ENCODE results near the gene CSK. TPM values are rescaled to one million over a fixed set of nuclear protein-coding genes. Genes with fewer than 3 reads are reported as not detected.
"Not testable (repeated sequence)": the region's sequence is repeated elsewhere in the genome, so short reads cannot be mapped to it uniquely, and the experiment has no call there.

Gene CSK
- total RNA-seq, result 10 to 100 TPM; 84.8 to 96.9 TPM
- long read RNA-seq, transcript CSK-201 (13 exons, 2,767 nt), result major isoform, 27 of 82 reads
- long read RNA-seq, partial matches to known transcripts, result 46 of 82 reads
- long read RNA-seq, other reads (novel, unspliced or antisense), result 5 of 82 reads

- intact Hi-C loops (cut with DNase I, micrococcal nuclease), result no loop called here
- peak; percentile 55 for ATAC-seq
- DNase-seq, result peak in 1 of 2 donors; percentile 80
These were observed at the start of gene CSK for GRCh38 chr15:74781431-74782258. Gene CSK, plus strand, starts transcription at chr15:74782080. Its CDS starts 16,218 bp downstream, at chr15:74798298.

- intact Hi-C loops (cut with DNase I, micrococcal nuclease), result no loop called here
- DNase-seq, result no peak
- no peak for ATAC-seq
These were observed 49.0 kb upstream of the CSK start for GRCh38 chr15:74732846-74733245.

- DNase-seq, result no peak
- intact Hi-C loops (cut with DNase I, micrococcal nuclease), result no loop called here
- ATAC-seq, result no peak
These were observed 48.6 kb upstream of the CSK start for GRCh38 chr15:74733269-74733668.

- DNase-seq (no peak), ATAC-seq (no peak)
- intact Hi-C loops (cut with DNase I, micrococcal nuclease), result no loop called here
These were observed 46.6 kb upstream of the CSK start for GRCh38 chr15:74735305-74735704.

GRCh38 chr15:74738239-74738638 is 43.6 kb upstream of the CSK start:
- intact Hi-C loops (cut with DNase I, micrococcal nuclease); DNase-seq; ATAC-seq: not testable (repeated sequence)

- no peak for DNase-seq
- no peak for ATAC-seq
- intact Hi-C loops (cut with DNase I, micrococcal nuclease), result no loop called here
These were observed 39.5 kb upstream of the CSK start for GRCh38 chr15:74742422-74742821.

- intact Hi-C loops (cut with DNase I, micrococcal nuclease), result no loop called here
- DNase-seq (no peak), ATAC-seq (no peak)
These were observed 35.5 kb upstream of the CSK start for GRCh38 chr15:74746389-74746788.

GRCh38 chr15:74748322-74748946 is 33.4 kb upstream of the CSK start, which contains the start of gene CYP1A2:
Gene CYP1A2, plus strand, starts transcription at chr15:74748845. Its CDS starts 894 bp downstream, at chr15:74749739.
- ATAC-seq, result no peak
- DNase-seq, result no peak
- intact Hi-C loops (cut with DNase I, micrococcal nuclease), result no loop called here

GRCh38 chr15:74749832-74750231 is 32.0 kb upstream of the CSK start:
- DNase-seq (no peak), ATAC-seq (no peak)
- intact Hi-C loops (cut with DNase I, micrococcal nuclease), result no loop called here

- ATAC-seq, result no peak
- intact Hi-C loops (cut with DNase I, micrococcal nuclease), result no loop called here
- no peak for DNase-seq
These were observed 31.1 kb upstream of the CSK start for GRCh38 chr15:74750751-74751150.

GRCh38 chr15:74752011-74752410 is 29.9 kb upstream of the CSK start:
- DNase-seq, result no peak
- no peak for ATAC-seq
- intact Hi-C loops (cut with DNase I, micrococcal nuclease), result no loop called here

- no peak for ATAC-seq
These were observed 29.3 kb upstream of the CSK start for GRCh38 chr15:74752531-74752930.

GRCh38 chr15:74754593-74755215 is 27.2 kb upstream of the CSK start:
- DNase-seq (no peak), ATAC-seq (no peak)
- intact Hi-C loops (cut with DNase I, micrococcal nuclease), result no loop called here

More at GRCh38 chr15:74752531-74752930, 29.3 kb upstream of the CSK start:
- intact Hi-C loops (cut with DNase I, micrococcal nuclease), result no loop called here
- DNase-seq, result no peak

- intact Hi-C loops (cut with DNase I, micrococcal nuclease), result no loop called here
- ATAC-seq (no peak), DNase-seq (no peak)
These were observed 23.1 kb upstream of the CSK start for GRCh38 chr15:74758736-74759135.

- intact Hi-C loops (cut with DNase I, micrococcal nuclease), result loop anchor here in 1 of 2 donors (10.0 kb wide), 1 partner anchor 192 kb away; the partner anchor contains the start of gene RPP25
- DNase-seq (no peak), ATAC-seq (no peak)
These were observed 19.1 kb upstream of the CSK start for GRCh38 chr15:74762791-74763150.

- intact Hi-C loops (cut with DNase I, micrococcal nuclease), result loop anchor here in 1 of 2 donors (10.0 kb wide), 1 partner anchor 191 kb away; the partner anchor contains the start of gene RPP25
- ATAC-seq, result peak; percentile 58
- DNase-seq, result no peak
These were observed 18.5 kb upstream of the CSK start for GRCh38 chr15:74763416-74763815.

- DNase-seq, result no peak
- ATAC-seq, result no peak
These were observed 14.4 kb upstream of the CSK start for GRCh38 chr15:74767167-74768098.

GRCh38 chr15:74768099-74768770 is 13.6 kb upstream of the CSK start:
- intact Hi-C loops (cut with DNase I, micrococcal nuclease), result loop anchor here (2.0 to 10.0 kb wide), 3 partner anchors 131 to 187 kb away; partner anchors contain the start of gene RPP25 (in 1 of the 2)
- ATAC-seq (no peak), DNase-seq (no peak)

More at GRCh38 chr15:74767167-74768098, 14.4 kb upstream of the CSK start:
- intact Hi-C loops (cut with DNase I, micrococcal nuclease), result loop anchor here (2.0 to 10.0 kb wide), 3 partner anchors 130 to 187 kb away; partner anchors contain the start of gene RPP25 (in 1 of the 2)

All from left colon (tissue), 2 donors.